ENCODE results near the gene RBM10. TPM values are rescaled to one million over a fixed set of nuclear protein-coding genes. Genes with fewer than 3 reads are reported as not detected.

Gene RBM10
- total and polyA plus RNA-seq, 3 experiments from 2014 or later, result 37.8 to 74.8 (median 74.5) TPM

- no peaks in the 10 kb centered on the region for H3K4me1 ChIP-seq (ENCODE audit: insufficient read depth, low read length)
- Mint-ChIP-seq H3K9me3 (no peaks in the 10 kb centered on the region), H3K36me3 (peaks cover 0 to 76% (median 2%) of the 10 kb centered on the region in 3 donors), H3K27me3 (peaks cover 0 to 4% of the 10 kb centered on the region in 2 donors), H3K4me1 (no peaks in the 10 kb centered on the region), H3K4me3 (no peak overlapping the region), H3K27ac (peak overlapping the region in 3 of 8 donors; percentile 17 to 78 (median 70))
- POLR2A ChIA-PET, result no interaction called here
- no peak for DNase-seq
- H3K27ac ChIP-seq (ENCODE audit: low read depth, low read length), result no peak overlapping the region
- no peak overlapping the region for H3K4me3 ChIP-seq (ENCODE audit: low read length)
- peaks cover 2% of the 10 kb centered on the region for H3K36me3 ChIP-seq (ENCODE audit: insufficient read depth, low read length)
- no peaks in the 10 kb centered on the region for H3K9me3 ChIP-seq (ENCODE audit: low read length)
- CTCF ChIA-PET, result no interaction called here
- no peaks in the 10 kb centered on the region for H3K27me3 ChIP-seq (ENCODE audit: insufficient read depth, low read length, poor library complexity, severe bottlenecking)
Measured at GRCh38 chrX:47180346-47180745, 35.3 kb downstream of the RBM10 start.

GRCh38 chrX:47181301-47181700 lies 36.3 kb downstream of the RBM10 start:
- Histone ChIP-seq H3K4me3 (ENCODE audit: low read length) (no peak overlapping the region), H3K27ac (ENCODE audit: low read depth, low read length) (no peak overlapping the region), H3K4me1 (ENCODE audit: insufficient read depth, low read length) (no peaks in the 10 kb centered on the region), H3K27me3 (ENCODE audit: insufficient read depth, low read length, poor library complexity, severe bottlenecking) (no peaks in the 10 kb centered on the region), H3K9me3 (ENCODE audit: low read length) (no peaks in the 10 kb centered on the region), H3K36me3 (ENCODE audit: insufficient read depth, low read length) (no peaks in the 10 kb centered on the region)
- no peak overlapping the region for H3K27ac Mint-ChIP-seq
- CTCF ChIA-PET, result no interaction called here
- no peak overlapping the region for H3K4me3 Mint-ChIP-seq
- no peak for DNase-seq
- no peaks in the 10 kb centered on the region for H3K9me3 Mint-ChIP-seq
- peaks cover 0 to 76% (median 2%) of the 10 kb centered on the region in 3 donors for H3K36me3 Mint-ChIP-seq
- no peaks in the 10 kb centered on the region for H3K4me1 Mint-ChIP-seq
- H3K27me3 Mint-ChIP-seq, result peaks cover 0 to 6% of the 10 kb centered on the region in 2 donors
- POLR2A ChIA-PET, result no interaction called here

- POLR2A ChIA-PET, result no interaction called here
- Mint-ChIP-seq H3K27me3 (peaks cover 0 to 3% of the 10 kb centered on the region in 2 donors), H3K27ac (peak overlapping the region in 1 of 8 donors; percentile 21), H3K36me3 (peaks cover 0 to 73% (median 2%) of the 10 kb centered on the region in 3 donors), H3K4me1 (no peaks in the 10 kb centered on the region), H3K4me3 (no peak overlapping the region), H3K9me3 (no peaks in the 10 kb centered on the region)
- H3K4me3 ChIP-seq (ENCODE audit: low read length), result no peak overlapping the region
- H3K4me1 ChIP-seq (ENCODE audit: insufficient read depth, low read length), result no peaks in the 10 kb centered on the region
- no peak overlapping the region for H3K27ac ChIP-seq (ENCODE audit: low read depth, low read length)
- H3K9me3 ChIP-seq (ENCODE audit: low read length), result no peaks in the 10 kb centered on the region
- no peak for DNase-seq
- H3K36me3 ChIP-seq (ENCODE audit: insufficient read depth, low read length), result no peaks in the 10 kb centered on the region
- CTCF ChIA-PET, result no interaction called here
- no peaks in the 10 kb centered on the region for H3K27me3 ChIP-seq (ENCODE audit: insufficient read depth, low read length, poor library complexity, severe bottlenecking)
Measured at GRCh38 chrX:47182106-47182700, 37.2 kb downstream of the RBM10 start.

- ChIA-PET POLR2A (no interaction called here), CTCF (no interaction called here)
- peaks cover 0 to 54% (median 0%) of the 10 kb centered on the region in 3 donors for H3K36me3 Mint-ChIP-seq
- H3K27me3 Mint-ChIP-seq, result peaks cover 0 to 3% of the 10 kb centered on the region in 2 donors
- Histone ChIP-seq H3K9me3 (ENCODE audit: low read length) (no peaks in the 10 kb centered on the region), H3K4me3 (ENCODE audit: low read length) (no peak overlapping the region), H3K27ac (ENCODE audit: low read depth, low read length) (no peak overlapping the region), H3K27me3 (ENCODE audit: insufficient read depth, low read length, poor library complexity, severe bottlenecking) (no peaks in the 10 kb centered on the region), H3K36me3 (ENCODE audit: insufficient read depth, low read length) (no peaks in the 10 kb centered on the region), H3K4me1 (ENCODE audit: insufficient read depth, low read length) (no peaks in the 10 kb centered on the region)
- H3K4me3 Mint-ChIP-seq, result no peak overlapping the region
- H3K27ac Mint-ChIP-seq, result peak overlapping the region in 1 of 8 donors; percentile 82
- DNase-seq, result no peak
- no peaks in the 10 kb centered on the region for H3K9me3 Mint-ChIP-seq
- no peaks in the 10 kb centered on the region for H3K4me1 Mint-ChIP-seq
Measured at GRCh38 chrX:47184486-47184885, 39.5 kb downstream of the RBM10 start.

GRCh38 chrX:47185241-47185640 lies 40.2 kb downstream of the RBM10 start:
- peaks cover 0 to 51% (median 0%) of the 10 kb centered on the region in 3 donors for H3K36me3 Mint-ChIP-seq
- no peak overlapping the region for H3K4me3 ChIP-seq (ENCODE audit: low read length)
- no peaks in the 10 kb centered on the region for H3K36me3 ChIP-seq (ENCODE audit: insufficient read depth, low read length)
- DNase-seq, result no peak
- no peak overlapping the region for H3K4me3 Mint-ChIP-seq
- CTCF ChIA-PET, result no interaction called here
- POLR2A ChIA-PET, result no interaction called here
- peaks cover 0 to 3% of the 10 kb centered on the region in 2 donors for H3K27me3 Mint-ChIP-seq
- peaks cover 0 to under 1% (median 0%) of the 10 kb centered on the region in 3 donors for H3K4me1 Mint-ChIP-seq
- H3K9me3 ChIP-seq (ENCODE audit: low read length), result no peaks in the 10 kb centered on the region
- H3K27ac Mint-ChIP-seq, result no peak overlapping the region
- H3K9me3 Mint-ChIP-seq, result no peaks in the 10 kb centered on the region
- H3K27ac ChIP-seq (ENCODE audit: low read depth, low read length), result no peak overlapping the region
- no peaks in the 10 kb centered on the region for H3K4me1 ChIP-seq (ENCODE audit: insufficient read depth, low read length)
- no peaks in the 10 kb centered on the region for H3K27me3 ChIP-seq (ENCODE audit: insufficient read depth, low read length, poor library complexity, severe bottlenecking)

- Mint-ChIP-seq H3K4me1 (peaks cover 6 to 10% (median 9%) of the 10 kb centered on the region in 3 donors), H3K36me3 (peaks cover 0 to 47% (median 0%) of the 10 kb centered on the region in 3 donors), H3K9me3 (no peaks in the 10 kb centered on the region), H3K4me3 (no peak overlapping the region), H3K27ac (peak overlapping the region in 1 of 8 donors; percentile 89), H3K27me3 (peaks cover 0 to 3% of the 10 kb centered on the region in 2 donors)
- Histone ChIP-seq H3K4me1 (ENCODE audit: insufficient read depth, low read length) (no peaks in the 10 kb centered on the region), H3K27me3 (ENCODE audit: insufficient read depth, low read length, poor library complexity, severe bottlenecking) (no peaks in the 10 kb centered on the region), H3K9me3 (ENCODE audit: low read length) (no peaks in the 10 kb centered on the region), H3K27ac (ENCODE audit: low read depth, low read length) (no peak overlapping the region), H3K36me3 (ENCODE audit: insufficient read depth, low read length) (no peaks in the 10 kb centered on the region), H3K4me3 (ENCODE audit: low read length) (no peak overlapping the region)
- ChIA-PET CTCF (interaction anchor here (0.7 kb wide), 1 partner anchor 337 kb away, joined by 3 read pairs; no protein-coding TSS in a partner anchor), POLR2A (no interaction called here)
- DNase-seq, result no peak
Measured at GRCh38 chrX:47186096-47186740, 41.2 kb downstream of the RBM10 start.

- Mint-ChIP-seq H3K4me3 (no peak overlapping the region), H3K27ac (peak overlapping the region in 3 of 8 donors; percentile 41 to 63 (median 42)), H3K4me1 (peaks cover 15 to 20% (median 15%) of the 10 kb centered on the region in 3 donors), H3K36me3 (peaks cover 0 to 37% (median 0%) of the 10 kb centered on the region in 3 donors), H3K9me3 (no peaks in the 10 kb centered on the region), H3K27me3 (peaks cover 0 to 3% of the 10 kb centered on the region in 2 donors)
- H3K27ac ChIP-seq (ENCODE audit: low read depth, low read length), result no peak overlapping the region
- no peaks in the 10 kb centered on the region for H3K27me3 ChIP-seq (ENCODE audit: insufficient read depth, low read length, poor library complexity, severe bottlenecking)
- H3K36me3 ChIP-seq (ENCODE audit: insufficient read depth, low read length), result no peaks in the 10 kb centered on the region
- no peak overlapping the region for H3K4me3 ChIP-seq (ENCODE audit: low read length)
- peaks cover 6% of the 10 kb centered on the region for H3K4me1 ChIP-seq (ENCODE audit: insufficient read depth, low read length)
- no peaks in the 10 kb centered on the region for H3K9me3 ChIP-seq (ENCODE audit: low read length)
- CTCF ChIA-PET, result interaction anchor here (0.7 to 1.6 kb wide), 2 partner anchors 43 to 336 kb away, joined by 3 to 6 read pairs; partner anchors contain the start of genes NDUFB11 and RBM10
- DNase-seq, result no peak
- POLR2A ChIA-PET, result interaction anchor here (1.2 kb wide), 1 partner anchor 46 kb away, joined by 3 read pairs; no protein-coding TSS in a partner anchor
Measured at GRCh38 chrX:47187106-47187677, 42.2 kb downstream of the RBM10 start.

GRCh38 chrX:47189906-47190305 lies 44.9 kb downstream of the RBM10 start:
- ChIA-PET CTCF (interaction anchor here (1.0 to 1.3 kb wide), 2 partner anchors 178 to 334 kb away, joined by 3 to 7 read pairs; no protein-coding TSS in a partner anchor), POLR2A (interaction anchor here (1.3 to 2.6 kb wide), 2 partner anchors 43 to 45 kb away, joined by 9 to 18 read pairs; partner anchors contain the start of genes NDUFB11, RBM10 and USP11)
- no peak for DNase-seq
- Histone ChIP-seq H3K36me3 (ENCODE audit: insufficient read depth, low read length) (no peaks in the 10 kb centered on the region), H3K4me1 (ENCODE audit: insufficient read depth, low read length) (peaks cover 18% of the 10 kb centered on the region), H3K4me3 (ENCODE audit: low read length) (no peak overlapping the region), H3K27ac (ENCODE audit: low read depth, low read length) (no peak overlapping the region), H3K9me3 (ENCODE audit: low read length) (no peaks in the 10 kb centered on the region), H3K27me3 (ENCODE audit: insufficient read depth, low read length, poor library complexity, severe bottlenecking) (no peaks in the 10 kb centered on the region)
- peaks cover 0 to 3% of the 10 kb centered on the region in 2 donors for H3K27me3 Mint-ChIP-seq
- peaks cover 0 to 31% (median 0%) of the 10 kb centered on the region in 3 donors for H3K36me3 Mint-ChIP-seq
- H3K27ac Mint-ChIP-seq, result peak overlapping the region in 1 of 8 donors; percentile 90
- H3K9me3 Mint-ChIP-seq, result no peaks in the 10 kb centered on the region
- H3K4me1 Mint-ChIP-seq, result peaks cover 34 to 42% (median 35%) of the 10 kb centered on the region in 3 donors
- H3K4me3 Mint-ChIP-seq, result no peak overlapping the region

Measured in CD8-positive, alpha-beta memory T cell (primary cell).